HEK293T (cell line): ENCODE data around the gene IRF7.

Experiments used
- ARNT ChIP-seq: fragments of 450-650 bp; IDR thresholded peaks from 2 replicates; pipeline ENCODE4 v1.6.1; 2017; ENCODE audit warnings: mild to moderate bottlenecking
- BHLHE40 ChIP-seq: fragments of 450-650 bp; IDR thresholded peaks from 2 replicates; pipeline ENCODE4 v1.6.1; 2016; ENCODE audit warnings: mild to moderate bottlenecking, moderate library complexity, borderline replicate concordance
- ELF4 ChIP-seq: fragments of 450-650 bp; IDR thresholded peaks from 2 replicates; pipeline ENCODE4 v1.6.1; 2017; ENCODE audit warnings: antibody characterized with exemption
- FOXA1 ChIP-seq: fragments of 450-650 bp; IDR thresholded peaks from 2 replicates; pipeline ENCODE4 v1.6.1; 2016; ENCODE audit warnings: mild to moderate bottlenecking
- FOXM1 ChIP-seq: fragments of 450-650 bp; IDR thresholded peaks from 2 replicates; pipeline ENCODE4 v1.6.1; 2017; ENCODE audit warnings: mild to moderate bottlenecking, borderline replicate concordance
- HDGF ChIP-seq: fragments of 450-650 bp; IDR thresholded peaks from 2 replicates; pipeline ENCODE4 v1.6.1; 2017; ENCODE audit warnings: antibody characterized with exemption, borderline replicate concordance
- L3MBTL2 ChIP-seq: fragments of 450-650 bp; conservative IDR thresholded peaks from 2 replicates; pipeline ENCODE4 v1.6.1; 2016; ENCODE audit warnings: mild to moderate bottlenecking
- LEF1 ChIP-seq: fragments of 450-650 bp; IDR thresholded peaks from 2 replicates; pipeline ENCODE4 v1.6.1; 2017; ENCODE audit warnings: mild to moderate bottlenecking, borderline replicate concordance
- NFRKB ChIP-seq: fragments of 450-650 bp; IDR thresholded peaks from 2 replicates; pipeline ENCODE4 v1.6.1; 2016; ENCODE audit warnings: mild to moderate bottlenecking, moderate library complexity
- SUZ12 ChIP-seq: fragments of 450-650 bp; IDR thresholded peaks from 2 replicates; pipeline ENCODE4 v1.6.1; 2016; ENCODE audit warnings: mild to moderate bottlenecking
- ZNF384 ChIP-seq: fragments of 450-650 bp; IDR thresholded peaks from 2 replicates; pipeline ENCODE4 v1.6.1; 2016

DNA sequence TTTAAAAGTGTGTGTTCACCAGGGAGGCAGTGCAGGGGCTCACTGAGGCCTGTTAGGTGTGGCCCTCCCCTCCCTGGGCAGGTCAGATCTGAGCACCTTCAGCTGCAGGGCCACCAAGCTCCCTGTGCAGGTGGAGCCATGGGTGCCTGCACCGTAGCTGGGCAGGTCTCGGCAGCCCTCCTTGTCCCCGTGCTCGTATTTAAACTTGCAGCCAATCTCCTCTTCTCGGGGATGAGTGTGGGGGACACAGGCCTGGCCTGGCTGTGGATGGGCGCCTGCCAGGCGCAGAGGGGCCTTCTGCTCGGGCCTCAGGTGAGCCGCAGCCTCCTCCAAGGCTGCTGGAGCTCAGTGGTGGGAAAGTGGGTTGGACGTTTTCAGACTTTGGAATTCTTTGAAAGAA is 20.4 kb downstream of the IRF7 start:
- no peak for TF ChIP-seq BHLHE40
- no peak for TF ChIP-seq FOXM1
- TF ChIP-seq SUZ12: no peak
- TF ChIP-seq HDGF: no peak
- no peak for TF ChIP-seq LEF1
- no peak for TF ChIP-seq ARNT
- TF ChIP-seq NFRKB: no peak
- no peak for TF ChIP-seq ELF4
- no peak for TF ChIP-seq L3MBTL2
- TF ChIP-seq FOXA1: no peak
- no peak for TF ChIP-seq ZNF384
